Measurements from ENCODE around the gene RHOB. TPM values are rescaled to one million over a fixed set of nuclear protein-coding genes. Genes with fewer than 3 reads are reported as not detected.
A peak's percentile ranks its signal among the peaks of the same experiment; 100 is the strongest.

RHOB gene
- total RNA-seq, 1 donor from 2014 or later: 193 TPM

DNA sequence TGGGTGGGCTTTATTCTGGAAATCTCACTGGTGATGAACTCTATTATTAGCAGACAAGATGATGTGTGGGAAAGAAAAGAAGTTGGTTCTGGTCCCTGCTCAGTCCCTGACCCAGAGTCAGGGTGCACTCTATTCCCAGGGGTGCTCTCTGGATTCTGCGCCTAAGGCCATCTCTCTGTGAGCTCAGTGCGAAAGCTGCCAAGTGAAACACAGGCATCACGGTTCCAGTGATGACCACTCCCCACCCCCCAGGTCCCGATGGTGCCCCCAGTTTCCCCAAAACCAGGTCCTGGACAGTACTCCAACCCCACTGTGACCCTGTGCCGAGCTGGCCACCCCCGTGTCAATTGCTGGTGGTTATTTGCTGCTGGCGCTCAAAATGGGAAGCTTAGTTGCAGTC, 30.1 kb downstream of the RHOB start:
- TF ChIP-seq, protein P1, sequence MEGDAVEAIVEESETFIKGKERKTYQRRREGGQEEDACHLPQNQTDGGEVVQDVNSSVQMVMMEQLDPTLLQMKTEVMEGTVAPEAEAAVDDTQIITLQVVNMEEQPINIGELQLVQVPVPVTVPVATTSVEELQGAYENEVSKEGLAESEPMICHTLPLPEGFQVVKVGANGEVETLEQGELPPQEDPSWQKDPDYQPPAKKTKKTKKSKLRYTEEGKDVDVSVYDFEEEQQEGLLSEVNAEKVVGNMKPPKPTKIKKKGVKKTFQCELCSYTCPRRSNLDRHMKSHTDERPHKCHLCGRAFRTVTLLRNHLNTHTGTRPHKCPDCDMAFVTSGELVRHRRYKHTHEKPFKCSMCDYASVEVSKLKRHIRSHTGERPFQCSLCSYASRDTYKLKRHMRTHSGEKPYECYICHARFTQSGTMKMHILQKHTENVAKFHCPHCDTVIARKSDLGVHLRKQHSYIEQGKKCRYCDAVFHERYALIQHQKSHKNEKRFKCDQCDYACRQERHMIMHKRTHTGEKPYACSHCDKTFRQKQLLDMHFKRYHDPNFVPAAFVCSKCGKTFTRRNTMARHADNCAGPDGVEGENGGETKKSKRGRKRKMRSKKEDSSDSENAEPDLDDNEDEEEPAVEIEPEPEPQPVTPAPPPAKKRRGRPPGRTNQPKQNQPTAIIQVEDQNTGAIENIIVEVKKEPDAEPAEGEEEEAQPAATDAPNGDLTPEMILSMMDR (IDR thresholded peaks at IDR 0.05; ENCODE audit: borderline replicate concordance): no peak
- peaks cover 11% of the 10 kb centered on the region for H3K4me1 ChIP-seq
- intact Hi-C loops (cut with micrococcal nuclease): no loop called here
- peak overlapping the region; percentile 73 for H3K27ac ChIP-seq (replicated peaks)
- H3K36me3 ChIP-seq: no peaks in the 10 kb centered on the region
- DNase-seq: no peak
- no peaks in the 10 kb centered on the region for H3K9me3 ChIP-seq (replicated peaks)
- no peaks in the 10 kb centered on the region for H3K27me3 ChIP-seq (ENCODE audit: low read depth)
- no peak overlapping the region for H3K4me3 ChIP-seq

DNA sequence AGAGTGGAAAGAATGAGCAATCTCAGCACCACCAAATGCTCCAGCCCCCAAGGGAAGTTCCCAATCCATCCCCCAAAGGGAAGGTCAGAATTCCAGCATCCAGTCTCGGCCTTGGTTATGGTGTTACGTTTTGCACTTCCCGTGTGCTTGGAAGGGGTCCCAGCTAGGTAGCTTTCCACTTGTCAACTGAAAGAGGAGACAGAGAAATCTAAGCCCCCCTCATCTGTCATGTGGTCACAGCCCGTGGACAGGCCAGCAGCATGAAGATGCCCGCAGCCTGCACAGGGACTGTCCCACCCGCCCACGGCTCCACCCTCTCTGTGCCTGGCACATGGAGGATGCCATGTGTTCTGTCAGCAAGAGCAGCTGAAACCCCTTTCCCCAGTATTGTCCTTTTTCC, 32.1 kb downstream of the RHOB start:
- no peak overlapping the region for H3K4me3 ChIP-seq
- peaks cover 7% of the 10 kb centered on the region for H3K4me1 ChIP-seq
- no peaks in the 10 kb centered on the region for H3K36me3 ChIP-seq
- DNase-seq: no peak
- no peaks in the 10 kb centered on the region for H3K9me3 ChIP-seq (replicated peaks)
- TF ChIP-seq, protein P1 (IDR thresholded peaks at IDR 0.05; ENCODE audit: borderline replicate concordance): no peak
- no peak overlapping the region for H3K27ac ChIP-seq (replicated peaks)
- intact Hi-C loops (cut with micrococcal nuclease): no loop called here
- no peaks in the 10 kb centered on the region for H3K27me3 ChIP-seq (ENCODE audit: low read depth)

DNA sequence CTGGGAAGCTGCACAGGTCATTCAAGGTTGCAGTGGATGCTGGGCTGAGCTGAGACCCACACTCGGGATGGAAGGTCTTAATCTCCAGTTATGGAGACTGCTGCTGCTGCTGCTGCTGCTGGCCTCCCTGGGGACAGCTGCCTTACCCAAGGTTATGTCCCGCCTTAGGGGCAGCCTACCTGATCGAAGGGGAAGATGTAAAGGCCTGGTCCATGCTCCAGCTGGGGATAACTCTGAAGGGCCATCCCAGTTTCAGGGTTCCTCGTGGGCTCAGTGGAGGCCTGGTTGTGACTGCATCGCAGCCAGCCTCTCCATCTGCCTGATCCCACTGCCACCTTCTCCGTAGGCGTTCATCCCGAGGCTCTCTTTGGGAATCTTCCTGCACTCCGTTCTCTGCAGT, 33.0 kb downstream of the RHOB start:
- H3K27ac ChIP-seq (replicated peaks): no peak overlapping the region
- no peak for DNase-seq
- no peaks in the 10 kb centered on the region for H3K27me3 ChIP-seq (ENCODE audit: low read depth)
- H3K36me3 ChIP-seq: no peaks in the 10 kb centered on the region
- H3K4me3 ChIP-seq: no peak overlapping the region
- H3K9me3 ChIP-seq (replicated peaks): no peaks in the 10 kb centered on the region
- H3K4me1 ChIP-seq: peaks cover 7% of the 10 kb centered on the region
- TF ChIP-seq, protein P1 (IDR thresholded peaks at IDR 0.05; ENCODE audit: borderline replicate concordance): no peak
- intact Hi-C loops (cut with micrococcal nuclease): no loop called here

GRCh38 chr2:20480913-20481312, 34.0 kb downstream of the RHOB start:
- Histone ChIP-seq H3K9me3 (replicated peaks) (no peaks in the 10 kb centered on the region), H3K36me3 (no peaks in the 10 kb centered on the region), H3K4me1 (peaks cover 7% of the 10 kb centered on the region), H3K27me3 (ENCODE audit: low read depth) (no peaks in the 10 kb centered on the region), H3K27ac (replicated peaks) (no peak overlapping the region), H3K4me3 (no peak overlapping the region)
- DNase-seq: no peak
- intact Hi-C loops (cut with micrococcal nuclease): no loop called here
- TF ChIP-seq, protein P1 (IDR thresholded peaks at IDR 0.05; ENCODE audit: borderline replicate concordance): no peak

DNA sequence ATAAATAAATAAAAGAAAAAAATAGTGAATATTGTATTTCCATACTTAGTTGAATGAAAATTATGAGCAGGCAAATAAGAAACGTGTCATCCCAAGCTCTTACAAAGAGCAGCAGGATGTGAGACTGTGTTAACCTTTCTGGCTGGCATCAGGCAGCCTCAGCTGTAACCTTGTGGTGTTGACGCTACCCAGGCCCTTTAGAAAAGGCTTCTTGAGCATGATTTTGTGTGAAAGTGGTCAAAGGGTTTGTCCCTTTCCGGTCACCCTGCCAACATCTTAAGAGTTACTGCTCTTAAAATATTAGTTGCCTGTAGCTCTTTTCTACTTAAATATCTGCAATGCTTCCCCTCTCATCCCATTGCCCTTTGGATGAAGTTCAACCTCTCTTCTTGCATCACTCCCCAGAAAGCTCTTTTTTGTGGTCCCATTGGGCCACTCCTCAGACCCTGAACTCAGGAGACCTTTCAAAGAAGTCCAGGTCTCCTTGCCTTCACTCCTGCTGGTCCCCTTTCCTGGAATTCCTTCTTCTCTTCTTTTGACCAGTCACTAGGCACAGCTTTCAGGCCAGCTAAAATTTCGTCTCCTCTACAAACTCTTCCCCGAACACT, 35.0 kb downstream of the RHOB start:
- H3K9me3 ChIP-seq (replicated peaks): no peaks in the 10 kb centered on the region
- no peak for DNase-seq
- H3K4me3 ChIP-seq: no peak overlapping the region
- intact Hi-C loops (cut with micrococcal nuclease): no loop called here
- H3K36me3 ChIP-seq: no peaks in the 10 kb centered on the region
- peaks cover 7% of the 10 kb centered on the region for H3K4me1 ChIP-seq
- H3K27me3 ChIP-seq (ENCODE audit: low read depth): no peaks in the 10 kb centered on the region
- TF ChIP-seq, protein P1 (IDR thresholded peaks at IDR 0.05; ENCODE audit: borderline replicate concordance): no peak
- peak overlapping the region; percentile 72 for H3K27ac ChIP-seq (replicated peaks)
